Measurements from ENCODE around the gene ICAM5.

ICAM5 gene

DNA sequence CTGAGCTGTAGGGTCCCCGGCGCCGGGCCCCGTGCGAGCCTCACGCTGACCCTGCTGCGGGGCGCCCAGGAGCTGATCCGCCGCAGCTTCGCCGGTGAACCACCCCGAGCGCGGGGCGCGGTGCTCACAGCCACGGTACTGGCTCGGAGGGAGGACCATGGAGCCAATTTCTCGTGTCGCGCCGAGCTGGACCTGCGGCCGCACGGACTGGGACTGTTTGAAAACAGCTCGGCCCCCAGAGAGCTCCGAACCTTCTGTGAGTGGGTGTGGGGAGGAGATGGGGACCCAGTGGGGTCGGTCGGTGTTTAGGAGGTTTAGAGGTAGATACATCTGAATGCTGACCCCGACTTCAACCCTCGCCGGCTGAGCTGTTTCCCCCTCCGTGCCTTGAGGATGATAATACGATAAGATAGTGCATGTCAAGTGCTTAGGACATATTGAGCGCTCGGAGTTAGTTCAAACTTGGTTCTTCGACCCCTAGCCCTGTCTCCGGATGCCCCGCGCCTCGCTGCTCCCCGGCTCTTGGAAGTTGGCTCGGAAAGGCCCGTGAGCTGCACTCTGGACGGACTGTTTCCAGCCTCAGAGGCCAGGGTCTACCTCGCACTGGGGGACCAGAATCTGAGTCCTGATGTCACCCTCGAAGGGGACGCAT, 1.9 kb downstream of the ICAM5 start:
- no peak for DNase-seq (ENCODE audit: low read depth)

DNA sequence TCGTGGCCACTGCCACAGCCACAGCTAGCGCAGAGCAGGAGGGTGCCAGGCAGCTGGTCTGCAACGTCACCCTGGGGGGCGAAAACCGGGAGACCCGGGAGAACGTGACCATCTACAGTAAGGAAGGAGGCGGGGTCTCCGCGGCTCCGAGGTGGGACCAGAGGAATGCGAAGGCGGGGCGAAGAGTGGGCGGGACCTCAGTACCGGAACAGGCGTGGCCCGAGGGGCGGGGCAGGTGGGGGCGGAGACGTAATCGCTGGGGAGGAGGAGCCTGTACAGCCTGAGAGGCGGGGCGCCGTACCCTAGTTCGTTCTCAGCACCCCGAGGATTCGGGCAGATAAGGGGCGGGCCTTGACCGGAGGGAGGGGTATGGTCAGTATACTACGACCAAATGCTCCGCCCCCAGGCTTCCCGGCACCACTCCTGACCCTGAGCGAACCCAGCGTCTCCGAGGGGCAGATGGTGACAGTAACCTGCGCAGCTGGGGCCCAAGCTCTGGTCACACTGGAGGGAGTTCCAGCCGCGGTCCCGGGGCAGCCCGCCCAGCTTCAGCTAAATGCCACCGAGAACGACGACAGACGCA, 2.5 kb downstream of the ICAM5 start:
- no peak for DNase-seq (ENCODE audit: low read depth)

DNA sequence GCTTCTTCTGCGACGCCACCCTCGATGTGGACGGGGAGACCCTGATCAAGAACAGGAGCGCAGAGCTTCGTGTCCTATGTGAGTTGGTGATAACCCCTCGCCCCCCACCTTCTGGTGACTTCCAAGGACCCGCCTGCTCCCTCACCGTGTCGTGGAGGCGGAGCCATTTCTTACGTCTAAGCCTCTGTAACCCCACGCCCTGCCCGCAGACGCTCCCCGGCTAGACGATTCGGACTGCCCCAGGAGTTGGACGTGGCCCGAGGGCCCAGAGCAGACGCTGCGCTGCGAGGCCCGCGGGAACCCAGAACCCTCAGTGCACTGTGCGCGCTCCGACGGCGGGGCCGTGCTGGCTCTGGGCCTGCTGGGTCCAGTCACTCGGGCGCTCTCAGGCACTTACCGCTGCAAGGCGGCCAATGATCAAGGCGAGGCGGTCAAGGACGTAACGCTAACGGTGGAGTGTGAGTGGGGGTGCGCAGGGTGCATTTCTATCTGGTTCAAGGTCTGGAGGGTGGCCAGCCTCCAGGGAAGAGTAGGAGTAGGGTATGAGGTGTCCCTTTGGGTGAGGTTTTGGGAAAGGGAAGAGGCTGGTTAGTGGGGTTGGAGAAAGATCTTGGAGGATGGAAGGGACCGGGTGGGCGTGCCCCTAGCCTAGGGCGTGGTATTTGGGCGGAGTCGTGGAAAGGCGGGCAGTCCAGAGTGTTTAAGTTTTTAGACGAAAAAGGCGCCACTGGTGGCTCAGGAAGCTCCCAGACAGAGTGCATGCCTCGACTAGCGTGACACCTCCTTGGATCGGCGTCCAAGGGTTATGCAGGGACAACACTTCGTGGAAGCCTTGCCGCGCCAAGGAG, 3.3 kb downstream of the ICAM5 start:
- DNase-seq (ENCODE audit: low read depth) = no peak

DNA sequence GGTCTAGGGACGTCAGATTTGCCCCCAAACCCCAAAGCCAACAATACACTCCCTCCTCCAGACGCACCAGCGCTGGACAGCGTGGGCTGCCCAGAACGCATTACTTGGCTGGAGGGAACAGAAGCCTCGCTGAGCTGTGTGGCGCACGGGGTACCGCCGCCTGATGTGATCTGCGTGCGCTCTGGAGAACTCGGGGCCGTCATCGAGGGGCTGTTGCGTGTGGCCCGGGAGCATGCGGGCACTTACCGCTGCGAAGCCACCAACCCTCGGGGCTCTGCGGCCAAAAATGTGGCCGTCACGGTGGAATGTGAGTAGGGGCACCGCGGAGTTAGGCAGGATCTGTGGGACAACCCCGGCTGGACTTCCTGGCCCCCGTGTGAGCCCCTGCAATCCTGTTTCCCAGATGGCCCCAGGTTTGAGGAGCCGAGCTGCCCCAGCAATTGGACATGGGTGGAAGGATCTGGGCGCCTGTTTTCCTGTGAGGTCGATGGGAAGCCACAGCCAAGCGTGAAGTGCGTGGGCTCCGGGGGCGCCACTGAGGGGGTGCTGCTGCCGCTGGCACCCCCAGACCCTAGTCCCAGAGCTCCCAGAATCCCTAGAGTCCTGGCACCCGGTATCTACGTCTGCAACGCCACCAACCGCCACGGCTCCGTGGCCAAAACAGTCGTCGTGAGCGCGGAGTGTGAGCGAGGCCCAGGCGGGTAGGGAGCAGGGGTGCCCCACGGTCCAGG, 4.0 kb downstream of the ICAM5 start:
- no peak for DNase-seq (ENCODE audit: low read depth)

DNA sequence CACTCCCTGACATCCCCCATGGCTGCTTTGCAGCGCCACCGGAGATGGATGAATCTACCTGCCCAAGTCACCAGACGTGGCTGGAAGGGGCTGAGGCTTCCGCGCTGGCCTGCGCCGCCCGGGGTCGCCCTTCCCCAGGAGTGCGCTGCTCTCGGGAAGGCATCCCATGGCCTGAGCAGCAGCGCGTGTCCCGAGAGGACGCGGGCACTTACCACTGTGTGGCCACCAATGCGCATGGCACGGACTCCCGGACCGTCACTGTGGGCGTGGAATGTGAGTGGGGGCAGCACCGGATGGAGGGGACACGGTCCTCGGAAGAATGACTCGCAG, 4.6 kb downstream of the ICAM5 start:
- DNase-seq (ENCODE audit: low read depth) = no peak

DNA sequence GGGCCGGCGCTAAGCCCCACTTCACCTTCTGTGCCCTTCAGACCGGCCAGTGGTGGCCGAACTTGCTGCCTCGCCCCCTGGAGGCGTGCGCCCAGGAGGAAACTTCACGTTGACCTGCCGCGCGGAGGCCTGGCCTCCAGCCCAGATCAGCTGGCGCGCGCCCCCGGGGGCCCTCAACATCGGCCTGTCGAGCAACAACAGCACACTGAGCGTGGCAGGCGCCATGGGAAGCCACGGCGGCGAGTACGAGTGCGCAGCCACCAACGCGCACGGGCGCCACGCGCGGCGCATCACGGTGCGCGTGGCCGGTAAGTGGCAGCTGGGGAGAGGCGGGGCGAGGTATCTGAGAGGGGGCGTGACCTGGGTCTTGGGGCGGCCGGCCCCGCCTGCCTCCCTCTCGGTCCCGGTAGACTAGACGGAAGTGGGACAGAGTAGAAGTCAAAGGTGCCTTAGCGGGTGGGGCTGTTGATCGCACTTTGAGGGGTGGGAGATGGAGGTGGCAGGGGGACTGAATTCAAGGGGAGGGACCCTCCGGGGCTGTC, 5.6 kb downstream of the ICAM5 start:
- no peak for DNase-seq (ENCODE audit: low read depth)

DNA sequence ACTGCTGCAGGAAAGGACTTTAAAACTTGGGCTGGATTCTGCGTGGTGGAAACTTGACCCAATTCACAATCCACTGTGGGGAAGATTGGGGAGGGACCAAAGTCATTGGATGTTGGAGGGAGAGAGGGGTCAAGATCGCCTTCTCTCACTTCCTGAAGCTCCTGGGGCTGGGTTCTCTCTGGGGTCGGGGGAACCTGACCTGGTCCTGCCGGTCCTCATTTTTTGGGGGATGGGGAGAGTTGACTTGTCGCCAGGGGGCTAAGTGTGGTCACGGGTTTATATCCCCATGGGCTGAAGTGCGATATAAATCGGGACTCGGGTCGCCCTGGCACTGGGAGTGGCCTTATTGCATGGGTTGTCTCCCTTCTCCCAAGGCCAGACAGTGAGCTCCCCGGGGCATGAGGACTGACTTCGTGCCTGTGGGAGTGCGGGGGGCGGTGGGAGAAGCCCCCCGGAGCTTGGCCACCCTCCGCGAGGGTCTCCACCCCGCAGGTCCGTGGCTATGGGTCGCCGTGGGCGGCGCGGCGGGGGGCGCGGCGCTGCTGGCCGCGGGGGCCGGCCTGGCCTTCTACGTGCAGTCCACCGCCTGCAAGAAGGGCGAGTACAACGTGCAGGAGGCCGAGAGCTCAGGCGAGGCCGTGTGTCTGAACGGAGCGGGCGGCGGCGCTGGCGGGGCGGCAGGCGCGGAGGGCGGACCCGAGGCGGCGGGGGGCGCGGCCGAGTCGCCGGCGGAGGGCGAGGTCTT, 6.3 kb downstream of the ICAM5 start:
- DNase-seq (ENCODE audit: low read depth) = no peak

DNA sequence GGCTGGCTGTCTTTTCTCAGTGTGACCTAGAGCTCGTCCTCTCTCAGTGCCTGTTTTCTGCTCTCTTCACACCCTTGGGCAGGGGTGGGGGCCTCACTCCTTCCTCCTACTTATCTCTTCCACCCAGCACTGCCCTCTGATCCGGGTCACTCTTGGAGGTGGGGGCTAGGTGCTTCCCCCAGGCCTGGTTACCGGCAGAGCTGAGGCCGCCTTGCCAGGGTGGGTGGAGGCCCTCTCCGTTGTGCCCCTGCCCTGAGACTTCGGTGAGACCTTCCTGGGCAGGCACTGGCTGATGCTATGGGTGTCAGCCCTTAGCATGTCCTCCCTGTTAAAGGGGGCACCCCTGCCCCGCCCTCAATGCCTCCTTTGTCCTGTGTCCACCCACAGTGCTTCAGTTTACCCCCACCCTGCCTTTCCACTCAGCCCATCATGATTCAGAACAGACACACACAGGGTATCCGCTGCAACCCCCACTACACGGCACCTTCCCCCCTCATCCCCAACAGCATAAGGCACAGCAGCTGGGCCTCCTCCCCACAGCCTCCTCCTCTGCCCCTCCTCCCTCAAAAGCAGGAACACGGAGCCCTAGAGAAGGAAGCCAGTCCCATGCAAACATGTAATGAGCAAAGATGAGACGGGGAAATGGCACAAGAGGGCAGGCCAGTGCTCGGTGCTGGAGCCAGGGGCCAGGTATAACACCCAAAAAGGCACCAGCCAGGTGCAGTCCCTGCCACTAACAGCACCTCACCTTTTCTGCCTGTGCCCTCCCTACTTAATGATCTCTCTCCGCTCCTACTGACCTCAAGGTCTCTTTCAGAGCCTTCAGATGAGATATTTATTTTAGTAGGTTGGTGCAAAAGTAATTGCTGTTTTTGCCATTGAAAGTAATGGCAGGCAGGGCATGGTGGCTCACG, 10.1 kb downstream of the ICAM5 start:
- DNase-seq (ENCODE audit: low read depth) = no peak

DNA sequence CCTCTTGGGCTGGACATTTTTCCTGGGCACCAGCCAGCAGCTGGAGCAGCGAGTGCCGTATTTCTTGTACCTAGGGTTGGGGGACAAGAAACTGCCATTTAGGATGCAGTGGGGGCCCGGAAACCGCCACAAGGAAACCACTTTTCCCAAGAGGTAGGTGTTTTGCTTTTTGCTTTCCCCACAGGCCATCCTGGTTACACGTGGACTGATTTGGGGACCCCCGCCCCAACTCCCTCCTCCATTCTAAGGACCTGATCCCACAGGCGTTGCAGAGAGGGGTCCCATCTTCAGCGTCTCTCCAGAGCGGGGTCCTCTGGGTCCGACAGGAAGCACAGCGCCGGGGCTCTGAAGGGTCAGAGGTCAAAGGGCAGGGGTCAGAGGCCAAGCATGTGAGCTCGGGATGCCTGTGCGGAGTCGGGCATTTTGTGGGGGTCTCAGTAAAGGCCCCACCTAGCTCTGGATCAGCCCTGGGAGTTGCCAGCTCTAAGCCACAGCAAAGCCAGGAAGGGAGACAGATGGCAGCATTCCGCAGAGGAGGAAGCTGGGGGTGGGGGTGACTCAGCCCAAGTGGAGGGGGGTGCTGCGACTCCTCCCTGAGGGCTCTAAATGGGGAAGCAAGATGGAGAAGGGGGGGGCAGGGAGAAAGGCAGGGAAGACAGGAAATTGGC, 15.5 kb downstream of the ICAM5 start:
- no peak for DNase-seq (ENCODE audit: low read depth)

DNA sequence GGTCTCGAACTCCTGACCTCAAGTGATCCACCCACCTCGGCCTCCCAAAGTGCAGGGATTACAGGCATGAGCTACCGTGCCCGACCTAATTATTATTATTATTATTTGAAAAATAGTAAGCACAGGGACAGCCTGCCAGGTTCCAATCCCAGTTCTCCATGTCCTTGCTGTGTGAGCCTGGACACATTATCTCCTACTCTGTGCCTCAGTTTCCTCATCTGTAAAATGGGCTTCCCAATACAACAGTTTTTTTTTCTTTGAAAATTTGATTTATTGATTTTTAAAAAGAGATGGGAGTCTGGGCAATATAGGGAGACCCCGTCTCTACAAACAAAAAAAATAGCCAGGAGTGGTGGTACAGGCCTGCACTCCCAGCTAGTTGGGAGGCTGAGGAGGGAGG, 16.6 kb downstream of the ICAM5 start:
- DNase-seq (ENCODE audit: low read depth) = no peak

DNA sequence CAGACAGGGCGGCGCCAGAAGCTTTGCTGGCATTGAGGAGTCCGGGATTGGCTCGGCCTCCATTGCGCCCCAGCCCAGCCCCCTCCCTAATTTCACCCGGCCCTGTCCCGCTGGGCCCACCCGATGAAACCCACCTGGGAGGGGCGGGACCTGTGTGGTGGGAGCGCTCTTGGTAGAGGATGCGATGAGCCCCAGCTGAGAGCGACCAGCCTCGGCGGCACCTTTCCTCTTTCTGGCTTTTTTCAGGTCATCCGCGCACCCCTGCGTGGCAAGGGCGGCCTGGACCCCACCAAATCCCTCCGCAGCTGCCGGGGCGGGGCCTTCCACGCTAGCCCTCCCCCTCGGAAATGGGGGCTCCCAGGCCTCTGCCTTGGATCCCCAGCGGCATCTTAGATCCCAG, 19.7 kb downstream of the ICAM5 start, which contains the start of gene ZGLP1:
Gene ZGLP1 (minus strand): TSS at position 393 of the 400 bp plus-strand sequence.
- no peak for DNase-seq (ENCODE audit: low read depth)

DNA sequence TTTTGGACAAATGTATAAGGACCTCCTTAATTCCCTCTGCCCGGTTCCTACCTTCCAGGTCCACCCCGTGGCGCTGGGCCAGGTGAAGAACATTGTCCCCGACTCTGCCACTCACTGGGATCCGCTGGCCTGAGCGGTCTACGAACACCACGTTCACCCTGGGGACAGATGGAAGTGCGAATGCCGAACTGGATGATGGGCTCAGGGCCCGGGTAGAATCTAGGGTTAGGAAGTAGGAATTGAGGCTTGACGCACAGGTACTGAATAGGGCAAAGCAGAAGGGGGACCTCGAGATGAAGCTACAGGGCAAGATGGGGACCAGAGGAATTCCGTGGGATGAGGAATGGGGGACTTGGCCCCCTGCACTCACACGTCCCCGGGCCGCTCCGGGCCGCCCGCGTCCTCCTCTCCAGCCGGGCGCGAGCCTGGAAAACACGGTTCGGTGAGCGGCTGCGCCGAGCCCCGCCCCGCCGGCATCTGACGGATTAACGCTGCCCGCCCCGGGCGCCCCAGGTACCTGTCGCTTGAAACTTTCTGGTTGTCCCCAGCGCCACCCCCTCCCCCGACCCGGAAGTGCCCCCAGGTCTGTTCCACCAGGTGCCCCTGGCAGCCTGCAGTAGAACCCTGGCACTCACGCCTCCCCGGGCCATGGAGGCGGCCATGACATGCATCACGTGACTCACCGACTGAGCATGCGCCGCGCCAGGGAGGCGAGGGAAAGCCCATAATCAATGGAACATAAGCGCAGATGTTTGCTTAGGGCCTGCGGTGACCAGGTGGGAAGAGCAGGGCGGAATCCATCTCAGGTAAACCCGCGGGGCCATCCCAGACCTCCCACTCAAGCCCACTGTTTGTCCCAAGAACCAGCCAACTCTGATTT, 25.8 kb downstream of the ICAM5 start, which contains the start of gene FDX2:
Gene FDX2 (minus strand): TSS at position 681 of the 880 bp plus-strand sequence. CDS start 19 bp downstream, at position 662.
- no peak for DNase-seq (ENCODE audit: low read depth)

DNA sequence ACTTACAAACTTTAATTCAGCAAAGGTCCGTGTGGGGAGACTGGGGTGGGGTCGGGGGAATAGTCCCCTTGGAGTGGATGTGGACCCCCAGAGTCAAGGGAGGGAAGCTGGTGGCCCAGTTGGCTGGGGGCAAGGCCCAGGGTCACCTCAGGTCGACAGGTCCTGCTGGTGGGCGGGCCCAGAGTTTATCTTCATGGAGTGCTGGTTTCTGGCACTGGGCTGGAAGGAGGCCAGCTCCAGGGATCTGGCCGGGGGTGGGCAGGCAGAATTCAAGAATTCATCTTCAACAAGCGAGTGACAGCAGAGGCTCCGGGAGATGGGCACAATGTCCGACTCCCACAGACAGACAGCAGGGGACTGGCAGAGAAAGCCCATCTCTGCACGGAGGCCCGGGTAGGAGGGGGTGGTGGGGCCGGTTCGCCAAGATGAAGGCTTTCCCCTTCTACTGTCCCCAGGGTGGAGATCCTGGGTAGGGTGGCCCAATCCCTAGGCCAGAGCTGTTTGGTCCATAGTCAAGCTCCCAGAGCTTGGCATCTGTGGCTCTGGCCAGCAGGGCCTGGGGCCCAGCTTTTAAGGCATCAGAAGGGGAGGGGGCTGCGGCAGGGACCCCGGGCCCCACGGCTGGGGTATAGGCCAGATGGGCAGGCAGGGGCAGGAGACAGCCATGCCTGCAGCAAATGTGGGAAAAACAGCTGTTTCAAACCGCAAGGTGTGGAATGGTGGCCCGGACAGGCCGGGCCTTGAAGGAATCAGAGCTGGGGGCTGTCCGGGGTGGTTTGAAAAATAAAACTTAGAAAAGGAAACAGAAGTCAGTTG, 26.7 kb downstream of the ICAM5 start:
- DNase-seq (ENCODE audit: low read depth) = no peak

DNA sequence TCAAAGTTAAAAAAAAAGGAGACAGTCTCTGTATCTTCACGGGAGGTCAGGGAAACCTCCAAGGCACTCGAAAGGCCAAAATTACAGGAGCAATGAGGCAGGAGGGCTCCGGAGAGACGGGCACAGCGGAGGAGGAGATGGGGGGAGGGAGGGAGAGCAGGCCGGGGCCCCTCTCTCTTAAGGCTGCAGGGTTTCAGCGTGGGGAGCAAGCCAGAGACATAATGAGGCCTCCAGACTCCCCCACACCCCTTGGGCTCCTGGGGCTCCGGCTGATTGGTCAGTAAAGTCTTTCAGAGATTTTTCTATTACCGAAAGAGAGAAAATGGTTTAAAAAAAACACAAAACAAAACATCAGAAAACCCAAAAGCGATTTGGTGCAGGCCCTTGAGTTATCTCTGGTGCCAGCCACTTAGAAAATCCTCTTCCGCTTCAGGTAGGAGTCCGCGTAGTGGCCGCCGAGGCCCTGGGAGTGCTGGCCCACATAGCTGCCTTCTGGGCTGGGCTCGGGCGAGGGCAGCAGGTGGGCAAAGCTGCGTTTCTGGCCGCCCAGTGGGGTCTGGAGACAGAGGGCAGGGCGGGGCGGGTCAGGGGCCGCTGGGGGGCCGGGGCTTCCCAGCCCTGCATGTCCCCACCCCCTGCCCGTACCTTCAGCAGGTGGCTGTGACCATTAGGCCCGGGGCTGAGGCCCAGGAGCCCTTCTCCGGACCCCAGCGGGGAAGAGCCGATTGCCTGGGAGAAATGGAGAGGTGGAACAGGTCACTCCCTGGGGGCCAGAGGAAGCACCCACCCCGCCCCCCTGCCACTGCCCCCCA, 27.5 kb downstream of the ICAM5 start:
- no peak for DNase-seq (ENCODE audit: low read depth)

DNA sequence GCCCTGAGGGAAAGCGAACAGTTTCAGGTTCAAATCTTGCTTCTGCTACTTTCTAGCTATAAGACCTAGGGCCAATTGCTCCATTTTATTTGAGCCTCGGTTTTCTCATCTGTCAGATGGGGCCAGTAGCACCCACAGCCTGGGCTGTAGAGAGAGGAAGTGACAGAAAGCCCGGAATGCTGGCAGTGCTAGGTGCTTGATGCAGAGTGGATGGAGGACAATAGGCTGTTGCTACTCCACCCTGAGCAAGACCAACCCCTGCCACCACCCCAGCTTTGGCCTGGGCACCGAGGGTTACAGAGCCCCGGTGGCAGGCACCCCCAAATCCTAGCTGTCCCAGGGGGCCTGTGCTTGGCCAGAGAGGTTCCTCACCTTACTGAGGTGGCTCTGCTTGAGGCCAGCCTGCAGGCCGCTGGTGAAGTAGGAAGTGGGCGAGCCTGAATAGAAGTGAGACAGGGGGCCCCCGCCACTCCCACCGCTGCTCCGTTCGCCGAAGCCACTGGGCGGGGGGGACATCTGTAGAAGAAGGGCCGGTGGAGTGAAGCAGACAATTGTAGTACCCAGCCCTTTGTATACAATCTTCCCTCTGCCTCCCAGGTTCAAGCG, 28.2 kb downstream of the ICAM5 start:
- DNase-seq (ENCODE audit: low read depth) = no peak

DNA sequence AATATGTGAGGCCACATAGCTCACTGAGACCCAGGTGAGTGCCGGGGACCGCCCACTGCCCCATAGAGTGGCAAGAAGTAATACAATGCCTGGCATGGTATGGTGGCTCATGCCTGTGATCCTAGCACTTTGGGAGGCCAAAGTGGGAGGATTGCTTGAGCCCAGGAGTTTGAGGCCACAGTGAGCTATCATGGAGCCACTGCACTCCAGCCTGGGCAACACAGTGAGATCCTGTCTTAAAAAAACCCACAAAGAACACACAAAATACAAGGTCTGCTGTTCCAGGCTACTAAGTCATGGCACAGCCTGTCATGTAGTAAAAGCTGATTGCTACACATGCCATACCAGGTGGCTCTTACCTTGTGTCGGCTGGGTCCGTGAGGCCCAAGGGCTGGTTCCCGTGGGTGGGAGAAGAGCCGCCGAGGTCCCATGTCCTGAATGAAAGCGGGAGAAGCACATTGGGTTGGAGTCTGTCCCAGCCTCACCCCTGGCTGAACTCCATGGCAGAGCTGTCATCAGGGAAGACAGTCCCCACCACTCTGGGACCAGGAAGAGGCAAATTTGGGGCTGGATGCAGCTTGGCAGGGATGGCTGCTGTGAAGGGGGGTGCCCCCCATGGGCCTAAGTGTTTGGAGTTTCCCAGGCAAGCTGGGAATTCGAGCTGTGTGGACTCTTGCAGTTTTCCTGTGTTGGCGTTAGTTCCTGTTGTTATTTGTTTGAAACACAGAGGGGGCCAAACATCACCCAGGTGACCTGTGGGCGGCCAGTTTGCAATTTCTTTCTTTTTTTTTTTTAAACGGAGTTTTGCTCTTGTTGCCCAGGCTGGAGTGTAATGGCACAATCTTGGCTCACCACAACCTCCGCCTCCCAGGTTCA, 29.3 kb downstream of the ICAM5 start:
- no peak for DNase-seq (ENCODE audit: low read depth)

Measured in GM04503 (cell line).